ENCODE results near the gene NXPH4. TPM values are rescaled to one million over a fixed set of nuclear protein-coding genes. Genes with fewer than 3 reads are reported as not detected.
A peak's percentile ranks its signal among the peaks of the same experiment; 100 is the strongest.

Gene NXPH4
- total and polyA plus RNA-seq, 12 donors, result 0.06 to 3.7 (median 0.46) TPM; not detected in 3

- H3K27ac ChIP-seq, result peak overlapping the region in 2 of 5 donors; percentile 41 to 48
- peaks cover 0 to 82% of the 10 kb centered on the region in 2 donors for H3K36me3 ChIP-seq (replicated peaks in 1 of 2)
- 51 to 60% (median 57%) methylated on average over 3 to 4 of the region's 4 CpGs for WGBS, 4 donors
- no peaks in the 10 kb centered on the region for H3K27me3 ChIP-seq
- TF ChIP-seq POLR2A (IDR thresholded peaks at IDR 0.05) (no peak), CTCF (IDR thresholded peaks at IDR 0.05) (no peak)
- no peak overlapping the region for H3K4me3 ChIP-seq
- no peaks in the 10 kb centered on the region for H3K9me3 ChIP-seq (replicated peaks in 1 of 3)
- intact Hi-C loops (cut with DNase I), result no loop called here
- peak in 3 of 7 donors; percentile 37 to 42 (median 40) for DNase-seq
- no peaks in the 10 kb centered on the region for H3K4me1 ChIP-seq (replicated peaks in 1 of 2)
These were observed 44.9 kb upstream of the NXPH4 start for GRCh38 chr12:57171668-57172067.

- intact Hi-C loops (cut with DNase I), result no loop called here
- 71 to 82% (median 74%) methylated on average over 6 to 11 of the region's 11 CpGs for WGBS, 4 donors
- TF ChIP-seq POLR2A (IDR thresholded peaks at IDR 0.05) (no peak), CTCF (IDR thresholded peaks at IDR 0.05) (peak; percentile 12 to 51 (median 50))
- DNase-seq, result no peak
- H3K36me3 ChIP-seq (replicated peaks in 1 of 2), result peaks cover 0 to 82% of the 10 kb centered on the region in 2 donors
- no peak overlapping the region for H3K27ac ChIP-seq
- no peaks in the 10 kb centered on the region for H3K9me3 ChIP-seq (replicated peaks in 1 of 3)
- H3K27me3 ChIP-seq, result no peaks in the 10 kb centered on the region
- H3K4me3 ChIP-seq, result no peak overlapping the region
- H3K4me1 ChIP-seq (replicated peaks in 1 of 2), result no peaks in the 10 kb centered on the region
These were observed 43.5 kb upstream of the NXPH4 start for GRCh38 chr12:57173089-57173488.

- no peak for TF ChIP-seq CTCF (IDR thresholded peaks at IDR 0.05)
- no peak for TF ChIP-seq POLR2A (IDR thresholded peaks at IDR 0.05)
- Histone ChIP-seq H3K27me3 (no peaks in the 10 kb centered on the region), H3K4me1 (replicated peaks in 1 of 2) (no peaks in the 10 kb centered on the region), H3K4me3 (no peak overlapping the region), H3K27ac (no peak overlapping the region), H3K36me3 (replicated peaks in 1 of 2) (peaks cover 0 to 82% of the 10 kb centered on the region in 2 donors), H3K9me3 (replicated peaks in 1 of 3) (no peaks in the 10 kb centered on the region)
- intact Hi-C loops (cut with DNase I), result no loop called here
- DNase-seq, result no peak
- WGBS, 4 donors, result 84 to 92% (median 87%) methylated on average over 9 to 14 of the region's 14 CpGs
These were observed 42.9 kb upstream of the NXPH4 start for GRCh38 chr12:57173683-57174082.

GRCh38 chr12:57175428-57176138 is 41.0 kb upstream of the NXPH4 start:
- peak overlapping the region in 2 of 5 donors; percentile 8 to 21 for H3K27ac ChIP-seq

More at GRCh38 chr12:57175428-57176138, 41.0 kb upstream of the NXPH4 start:
- peak; percentile 67 to 90 (median 82) for DNase-seq
- Histone ChIP-seq H3K9me3 (replicated peaks in 1 of 3) (no peaks in the 10 kb centered on the region), H3K27me3 (no peaks in the 10 kb centered on the region), H3K4me3 (no peak overlapping the region), H3K36me3 (replicated peaks in 1 of 2) (peaks cover 0 to 82% of the 10 kb centered on the region in 2 donors), H3K4me1 (replicated peaks in 1 of 2) (no peaks in the 10 kb centered on the region)
- WGBS, 4 donors, result 59 to 72% (median 62%) methylated on average over 16 to 29 of the region's 29 CpGs
- no peak for TF ChIP-seq POLR2A (IDR thresholded peaks at IDR 0.05)
- peak; percentile 55 to 79 (median 70) for TF ChIP-seq CTCF (IDR thresholded peaks at IDR 0.05)
- intact Hi-C loops (cut with DNase I), result loop anchor here in 1 of 2 donors (5.0 kb wide), 1 partner anchor 43 kb away; no protein-coding TSS in a partner anchor

Measured in adrenal gland (tissue), 12 donors.